Smooth muscle cell (in vitro differentiated cells): Measurements from ENCODE around the gene NFKB2. TPM values are rescaled to one million over a fixed set of nuclear protein-coding genes. Genes with fewer than 3 reads are reported as not detected.

Source experiments
- DNase-seq: peaks from one replicate; lab custom pipeline; 2025; ENCODE audit not compliant: unreplicated experiment; lab: John Stamatoyannopoulos, UW
- H2AFZ ChIP-seq: fragments of 200-600 bp; sonication (generic); 2 replicates; pipeline ENCODE4 v1.6.0; 2016; ENCODE audit warnings: antibody characterized with exemption, low read depth, mild to moderate bottlenecking
- H3F3A ChIP-seq: fragments of 200-600 bp; sonication (generic); 2 replicates; pipeline ENCODE4 v1.6.0; 2017; ENCODE audit warnings: antibody characterized with exemption, low read depth
- H3K27ac ChIP-seq: fragments of 200-600 bp; sonication (generic); 2 replicates; pipeline ENCODE4 v1.5.1; 2016; ENCODE audit warnings: low read depth, mild to moderate bottlenecking
- H3K27me3 ChIP-seq: fragments of 200-600 bp; sonication (generic); 2 replicates; pipeline ENCODE4 v1.6.1; 2016; ENCODE audit warnings: low read depth, mild to moderate bottlenecking
- H3K36me3 ChIP-seq: fragments of 200-600 bp; sonication (generic); 2 replicates; pipeline ENCODE4 v1.5.1; 2016; ENCODE audit warnings: low read depth
- H3K4me1 ChIP-seq: fragments of 200-600 bp; sonication (generic); 2 replicates; pipeline ENCODE4 v1.5.1; 2016; ENCODE audit warnings: low read depth
- H3K4me2 ChIP-seq: fragments of 200-600 bp; sonication (generic); 2 replicates; pipeline ENCODE4 v1.6.0; 2016; ENCODE audit warnings: mild to moderate bottlenecking
- H3K4me3 ChIP-seq: fragments of 200-600 bp; sonication (generic); 2 replicates; pipeline ENCODE4 v1.5.1; 2016; ENCODE audit warnings: mild to moderate bottlenecking
- H3K79me2 ChIP-seq: fragments of 200-600 bp; sonication (generic); 2 replicates; pipeline ENCODE4 v1.6.0; 2016; ENCODE audit warnings: low read depth, mild to moderate bottlenecking
- H3K9ac ChIP-seq: fragments of 200-600 bp; sonication (generic); 2 replicates; pipeline ENCODE4 v1.6.0; 2016; ENCODE audit warnings: low read depth
- H3K9me3 ChIP-seq: fragments of 200-600 bp; sonication (generic); replicated peaks from 2 replicates; pipeline ENCODE4 v1.5.1; 2016; ENCODE audit warnings: low read depth
- H4K20me1 ChIP-seq: fragments of 200-600 bp; sonication (generic); 2 replicates; pipeline ENCODE4 v1.6.0; 2016; ENCODE audit warnings: low read depth
- WGBS: methylation state at CpG from one replicate; pipeline ENCODE4 v1.1.7; 2016; ENCODE audit warnings: low lambda C conversion rate; 5-methylcytosine and 5-hydroxymethylcytosine counted together
- polyA plus RNA-seq: library from polyadenylated mRNA; unstranded; fragments of >200 nt; fragmentation: Nextera tagmentation; extraction: Ambion mirVana; gene quantifications from 2 replicates; pipeline ENCODE4 v1.2.1, GENCODE V29; 2016
- total RNA-seq: library from RNA; depleted of rRNA; stranded (reverse); fragments of >200 nt; gene quantifications from 2 replicates; pipeline ENCODE4 v1.2.3, GENCODE V29; 2014
- TF ChIP-seq, protein P1 (sequence below): fragments of 200-600 bp; sonication (generic); IDR thresholded peaks from 2 replicates; pipeline ENCODE4 v1.5.1; 2017; ENCODE audit warnings: borderline replicate concordance, mild to moderate bottlenecking, antibody characterized with exemption; ENCODE audit not compliant: insufficient read depth, poor library complexity, severe bottlenecking

Gene NFKB2
- total and polyA plus RNA-seq, 2 experiments from 2014 or later, result 32.6 to 38.1 TPM

- TF ChIP-seq, protein P1, sequence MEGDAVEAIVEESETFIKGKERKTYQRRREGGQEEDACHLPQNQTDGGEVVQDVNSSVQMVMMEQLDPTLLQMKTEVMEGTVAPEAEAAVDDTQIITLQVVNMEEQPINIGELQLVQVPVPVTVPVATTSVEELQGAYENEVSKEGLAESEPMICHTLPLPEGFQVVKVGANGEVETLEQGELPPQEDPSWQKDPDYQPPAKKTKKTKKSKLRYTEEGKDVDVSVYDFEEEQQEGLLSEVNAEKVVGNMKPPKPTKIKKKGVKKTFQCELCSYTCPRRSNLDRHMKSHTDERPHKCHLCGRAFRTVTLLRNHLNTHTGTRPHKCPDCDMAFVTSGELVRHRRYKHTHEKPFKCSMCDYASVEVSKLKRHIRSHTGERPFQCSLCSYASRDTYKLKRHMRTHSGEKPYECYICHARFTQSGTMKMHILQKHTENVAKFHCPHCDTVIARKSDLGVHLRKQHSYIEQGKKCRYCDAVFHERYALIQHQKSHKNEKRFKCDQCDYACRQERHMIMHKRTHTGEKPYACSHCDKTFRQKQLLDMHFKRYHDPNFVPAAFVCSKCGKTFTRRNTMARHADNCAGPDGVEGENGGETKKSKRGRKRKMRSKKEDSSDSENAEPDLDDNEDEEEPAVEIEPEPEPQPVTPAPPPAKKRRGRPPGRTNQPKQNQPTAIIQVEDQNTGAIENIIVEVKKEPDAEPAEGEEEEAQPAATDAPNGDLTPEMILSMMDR, result no peak
- H3K4me2 ChIP-seq, result peak within 1 kb of the TSS; percentile 100
- H4K20me1 ChIP-seq, result no peaks in the 10 kb centered on the region
- peak within 1 kb of the TSS; percentile 89 for H3K9ac ChIP-seq
- peaks cover 11% of the 10 kb centered on the region for H3K79me2 ChIP-seq
- H3K27me3 ChIP-seq, result no peaks in the 10 kb centered on the region
- H3K9me3 ChIP-seq, result no peaks in the 10 kb centered on the region
- no peaks in the 10 kb centered on the region for H3F3A ChIP-seq
- H2AFZ ChIP-seq, result peak within 1 kb of the TSS; percentile 97
- under 1% methylated on average over 46 of the region's 52 CpGs for WGBS
- peaks cover 23% of the 10 kb centered on the region for H3K4me1 ChIP-seq
- peak within 1 kb of the TSS; percentile 97 for H3K4me3 ChIP-seq
- no peaks in the 10 kb centered on the region for H3K36me3 ChIP-seq
- peak; percentile 79 for DNase-seq
- H3K27ac ChIP-seq, result peak within 1 kb of the TSS; percentile 59
Observed at GRCh38 chr10:102432162-102432950, 36.9 kb downstream of the NFKB2 start, which contains the start of gene CUEDC2. Gene CUEDC2 (minus strand): TSS chr10:102432574. CDS start chr10:102425188, 7,386 bp downstream.

GRCh38 chr10:102433619-102434046, 38.1 kb downstream of the NFKB2 start:
- H3K27ac ChIP-seq, result no peak overlapping the region
- no peaks in the 10 kb centered on the region for H4K20me1 ChIP-seq
- H3K36me3 ChIP-seq, result no peaks in the 10 kb centered on the region
- H3K4me2 ChIP-seq, result no peak overlapping the region
- H3K27me3 ChIP-seq, result no peaks in the 10 kb centered on the region
- H3K9ac ChIP-seq, result no peak overlapping the region
- DNase-seq, result no peak
- peaks cover 23% of the 10 kb centered on the region for H3K4me1 ChIP-seq
- no peaks in the 10 kb centered on the region for H3F3A ChIP-seq
- no peaks in the 10 kb centered on the region for H3K9me3 ChIP-seq
- H3K79me2 ChIP-seq, result peaks cover 11% of the 10 kb centered on the region
- no peak overlapping the region for H3K4me3 ChIP-seq
- 79% methylated on average over 5 of the region's 5 CpGs for WGBS
- TF ChIP-seq, protein P1, result no peak
- no peak overlapping the region for H2AFZ ChIP-seq

DNA sequence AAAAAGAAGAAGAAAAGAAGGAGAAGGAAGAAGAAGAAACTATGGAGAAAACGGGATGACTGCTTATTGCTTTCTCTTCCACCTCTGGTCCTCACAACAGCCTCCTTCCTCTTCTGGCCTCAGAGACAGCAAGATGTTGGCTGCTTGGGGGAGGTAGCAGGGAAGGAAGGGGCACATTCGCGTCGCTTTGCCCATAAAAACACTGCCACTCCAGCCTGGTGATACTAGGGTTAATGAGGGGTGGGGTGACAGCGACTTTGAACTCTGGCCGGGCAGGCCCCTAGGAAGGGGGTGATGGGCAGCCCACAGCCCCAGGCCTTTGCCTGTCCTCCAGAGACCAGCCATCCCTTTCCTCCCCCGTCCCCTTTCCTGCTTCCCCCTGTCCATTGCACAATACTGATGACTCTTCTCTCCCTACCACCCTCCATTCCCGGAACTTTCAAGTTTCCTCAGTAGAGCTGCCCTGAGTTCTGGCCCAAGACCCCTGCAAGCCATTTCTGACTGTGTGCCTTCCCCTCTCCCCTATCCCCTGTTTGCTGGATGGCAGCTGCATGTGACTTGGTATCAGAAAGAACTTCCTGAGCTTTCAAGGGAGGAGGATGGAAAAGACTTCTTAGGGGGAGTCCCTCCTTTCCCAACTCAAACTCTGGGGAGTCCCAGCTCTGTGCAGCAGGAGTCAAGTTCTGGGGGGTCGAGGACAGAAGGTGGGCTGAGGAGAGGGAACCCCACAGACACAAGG, 39.1 kb downstream of the NFKB2 start:
- Histone ChIP-seq H3K27me3 (no peaks in the 10 kb centered on the region), H3K9me3 (no peaks in the 10 kb centered on the region), H2AFZ (peak overlapping the region; percentile 78), H3K36me3 (no peaks in the 10 kb centered on the region), H3K4me3 (no peak overlapping the region), H3K79me2 (peaks cover 11% of the 10 kb centered on the region), H3K27ac (peak overlapping the region; percentile 79), H4K20me1 (no peaks in the 10 kb centered on the region), H3F3A (no peaks in the 10 kb centered on the region), H3K4me2 (peak overlapping the region; percentile 86), H3K9ac (peak overlapping the region; percentile 7), H3K4me1 (peaks cover 23% of the 10 kb centered on the region)
- no peak for DNase-seq
- TF ChIP-seq, protein P1, result no peak
- WGBS, result 25% methylated on average over 9 of the region's 9 CpGs
